T-helper 2 cell treated with Interferon-gamma antibody and Interleukin-4, amounts not matched to agents 100 ng/mL and 5 ng/mL, for 36 hours (primary cell): ENCODE data around the gene FAM171A2. TPM values are rescaled to one million over a fixed set of nuclear protein-coding genes. Genes with fewer than 3 reads are reported as not detected.
"Not testable (repeated sequence)": the region's sequence is repeated elsewhere in the genome, so short reads cannot be mapped to it uniquely, and the experiment has no call there.

Experiments
- intact Hi-C: fragments of 100-400 bp; cut with micrococcal nuclease; formaldehyde crosslinking; loops from one replicate; pipeline ENCODE4 v1.15.1; 2023
- total RNA-seq: library from RNA; stranded (reverse); gene quantifications from 2 replicates; pipeline ENCODE4 v1.2.3, GENCODE V29; 2022

FAM171A2 gene
- total RNA-seq, 1 donor from 2014 or later = 0.34 TPM

DNA sequence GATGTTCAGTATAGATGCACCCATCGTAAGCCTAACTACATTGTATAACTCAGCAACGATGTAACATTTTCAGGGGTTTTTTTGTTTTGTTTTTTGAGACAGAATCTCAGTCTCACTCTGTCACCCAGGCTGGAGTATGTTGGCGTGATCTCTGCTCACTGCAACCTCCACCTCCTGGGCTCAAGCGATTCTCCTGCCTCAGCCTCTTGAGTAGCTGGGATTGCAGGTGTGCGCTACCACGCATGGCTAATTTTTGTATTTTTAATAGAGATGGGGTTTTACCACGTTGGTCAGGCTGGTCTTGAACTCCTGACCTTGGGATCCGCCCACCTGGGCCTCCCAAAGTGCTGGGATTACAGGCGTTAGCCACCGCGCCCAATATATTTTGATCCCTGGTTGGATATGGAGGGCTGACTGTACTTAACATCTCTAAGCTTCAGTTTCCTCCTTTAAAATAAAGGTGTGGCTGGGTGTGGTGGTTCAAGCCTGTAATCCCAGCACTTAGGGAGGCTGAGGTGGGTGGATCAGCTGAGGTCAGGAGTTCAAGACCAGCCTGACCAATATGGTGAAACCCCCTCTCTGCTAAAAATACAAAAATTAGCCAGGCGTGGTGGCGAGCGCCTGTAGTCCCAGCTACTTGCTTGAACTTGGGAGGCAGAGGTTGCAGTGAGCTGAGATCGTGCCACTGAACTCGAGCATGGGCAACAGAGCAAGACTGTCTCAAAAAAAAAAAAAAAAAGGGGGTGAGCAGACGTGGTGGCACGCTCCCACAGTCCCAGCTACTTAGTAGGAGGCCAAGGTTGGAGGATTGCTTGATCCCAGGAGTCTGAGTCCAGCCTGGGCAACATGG, 16.2 kb downstream of the FAM171A2 start:
- intact Hi-C loops = not testable (repeated sequence)

- intact Hi-C loops = no loop called here
Observed at GRCh38 chr17:44346064-44346844, 17.4 kb downstream of the FAM171A2 start.

DNA sequence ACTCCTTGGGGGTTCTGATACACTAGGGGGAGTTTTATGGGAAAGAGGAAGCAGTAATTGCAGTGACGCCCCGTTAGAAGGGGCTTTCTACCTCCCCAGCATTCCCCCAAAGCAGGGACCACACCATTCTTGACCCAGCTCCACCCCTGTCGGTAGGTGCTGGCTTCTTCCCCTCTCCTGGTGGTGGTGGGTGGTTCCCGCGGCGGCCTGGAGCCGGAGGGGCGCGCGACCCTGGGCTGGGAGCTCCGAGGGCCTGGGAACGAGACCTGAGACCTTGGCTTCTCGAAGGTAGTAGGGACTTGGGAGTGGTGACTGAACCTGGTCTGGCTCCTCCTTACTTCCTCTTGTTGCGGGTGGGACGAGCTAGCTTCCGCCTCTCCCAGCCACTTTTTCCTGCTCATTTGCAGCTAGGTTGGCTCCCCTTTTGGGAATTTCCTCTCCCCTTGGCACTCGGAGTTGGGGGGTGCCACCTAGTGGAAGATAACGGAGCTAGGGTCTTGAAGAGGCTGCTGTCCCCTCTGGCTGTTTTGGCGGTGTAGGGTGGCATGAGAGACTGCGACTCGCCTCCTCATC, 18.1 kb downstream of the FAM171A2 start:
- intact Hi-C loops = loop anchor here (1.0 to 2.0 kb wide), 2 partner anchors 15 to 145 kb away; no protein-coding TSS in a partner anchor

GRCh38 chr17:44344939-44345453, 18.7 kb downstream of the FAM171A2 start, which contains the start of gene GRN:
TSS of gene GRN (plus strand) at chr17:44345302. CDS start at chr17:44349165, 3,863 bp downstream.
- intact Hi-C loops = loop anchor here (1.0 to 2.0 kb wide), 2 partner anchors 14 to 145 kb away; no protein-coding TSS in a partner anchor

GRCh38 chr17:44343510-44344209, 20.0 kb downstream of the FAM171A2 start:
- intact Hi-C loops = loop anchor here (2.0 kb wide), 1 partner anchor 13 kb away; no protein-coding TSS in a partner anchor

GRCh38 chr17:44340553-44340952, 23.1 kb downstream of the FAM171A2 start:
- intact Hi-C loops = not testable (repeated sequence)

GRCh38 chr17:44338702-44339101, 25.0 kb downstream of the FAM171A2 start:
- intact Hi-C loops = no loop called here

DNA sequence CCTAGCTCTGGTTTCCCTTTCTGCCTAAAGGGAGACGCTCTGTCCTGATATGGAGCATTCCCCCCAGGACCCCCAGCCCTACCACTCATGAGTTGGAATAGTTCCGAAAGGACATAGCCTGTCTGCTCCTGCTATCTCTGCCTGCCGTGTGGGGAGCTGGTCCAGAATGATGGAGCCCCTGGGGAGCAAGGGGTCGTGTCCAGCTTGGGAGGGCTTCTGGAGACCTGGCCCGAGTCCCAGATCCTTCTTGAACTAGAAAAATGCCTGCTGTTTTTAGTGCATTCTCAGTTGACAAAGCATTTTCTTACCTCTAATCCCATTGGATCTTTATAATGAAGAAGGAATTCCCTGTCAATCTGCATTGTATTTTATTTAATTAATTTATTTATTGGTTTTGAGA, 27.7 kb downstream of the FAM171A2 start:
- intact Hi-C loops = no loop called here

- intact Hi-C loops = no loop called here
Observed at GRCh38 chr17:44335564-44335963, 28.1 kb downstream of the FAM171A2 start.

DNA sequence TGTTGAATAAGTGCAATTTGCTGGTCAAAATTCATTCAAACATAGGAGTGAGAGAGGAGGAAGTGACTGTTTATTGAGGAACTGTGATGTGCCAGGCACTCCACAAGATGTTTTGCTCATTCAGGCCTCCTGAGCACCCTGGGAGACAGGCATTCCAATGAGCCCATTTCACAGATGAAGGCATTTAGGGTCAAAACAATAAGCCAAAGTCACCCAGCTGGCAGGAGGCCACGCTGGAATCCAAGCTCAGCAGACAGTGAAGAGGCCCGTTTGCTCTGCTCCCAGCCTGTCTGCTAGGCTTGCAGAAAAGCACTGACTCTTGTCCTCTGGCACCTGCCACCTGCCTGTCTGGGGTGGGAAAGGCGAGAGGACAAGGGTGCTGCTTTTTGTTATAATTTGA, 28.9 kb downstream of the FAM171A2 start:
- intact Hi-C loops = no loop called here

DNA sequence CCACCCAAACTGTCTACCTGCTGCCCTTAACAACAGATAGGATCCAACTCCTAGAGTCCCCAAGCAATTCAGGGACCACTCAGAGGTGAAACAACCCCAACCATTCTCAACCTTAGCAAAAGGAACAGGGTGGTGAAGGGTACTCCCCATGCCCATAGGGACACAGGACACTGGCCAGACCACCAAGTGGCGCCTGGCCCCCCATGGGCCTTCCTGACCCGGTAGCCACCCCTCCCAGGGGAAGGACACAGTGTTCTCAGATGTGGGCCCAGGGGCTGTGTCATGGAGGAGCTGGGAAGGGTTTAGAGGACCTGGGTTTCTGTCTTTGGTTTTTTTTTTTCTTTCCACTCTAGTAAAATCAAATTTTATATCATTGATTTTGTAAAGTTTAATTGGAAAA, 29.3 kb downstream of the FAM171A2 start:
- intact Hi-C loops = no loop called here

DNA sequence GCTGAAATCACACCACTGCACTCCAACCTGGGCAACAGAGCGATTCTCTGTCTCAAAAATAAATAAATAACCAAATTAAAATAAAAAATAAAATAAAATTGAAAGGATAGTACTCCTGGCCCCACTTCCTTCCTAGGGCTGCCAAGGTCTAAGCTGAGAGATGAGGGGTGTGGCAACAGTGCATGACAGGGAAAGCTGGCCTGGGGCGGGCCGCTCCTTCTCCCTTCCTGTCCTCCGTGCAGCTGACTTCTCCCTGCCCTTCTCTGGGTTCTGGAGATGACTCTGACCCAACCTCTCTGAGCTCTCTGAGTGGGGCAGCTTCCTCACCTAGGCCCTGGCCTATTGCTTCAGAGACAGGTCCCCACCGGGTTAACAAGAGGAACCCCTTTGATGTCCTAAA, 30.3 kb downstream of the FAM171A2 start:
- intact Hi-C loops = no loop called here

GRCh38 chr17:44331249-44331760, 32.3 kb downstream of the FAM171A2 start:
- intact Hi-C loops = loop anchor here (1.0 to 2.0 kb wide), 3 partner anchors 13 to 121 kb away; partner anchors contain the start of gene GRN

DNA sequence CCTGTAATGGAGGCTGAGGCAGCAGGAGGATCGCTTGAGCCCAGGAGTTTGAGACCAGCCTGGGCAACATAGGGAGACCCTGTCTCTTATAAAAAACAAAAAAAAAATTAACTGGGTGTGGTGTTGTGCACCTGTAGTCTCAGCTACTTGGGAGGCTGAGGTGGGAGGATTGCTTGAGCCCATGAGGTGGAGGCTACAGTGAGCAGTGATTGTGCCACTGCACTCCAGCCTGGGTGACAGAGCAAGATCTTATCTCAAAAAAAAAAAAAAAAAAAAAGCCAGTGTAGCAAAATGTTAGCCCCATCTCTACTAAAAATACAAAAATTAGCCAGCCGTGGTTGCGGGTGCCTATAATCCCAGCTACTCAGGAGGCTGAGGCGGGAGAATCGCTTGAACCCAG, 33.4 kb downstream of the FAM171A2 start:
- intact Hi-C loops = loop anchor here (2.0 kb wide), 1 partner anchor 15 kb away; the partner anchor contains the start of gene GRN

DNA sequence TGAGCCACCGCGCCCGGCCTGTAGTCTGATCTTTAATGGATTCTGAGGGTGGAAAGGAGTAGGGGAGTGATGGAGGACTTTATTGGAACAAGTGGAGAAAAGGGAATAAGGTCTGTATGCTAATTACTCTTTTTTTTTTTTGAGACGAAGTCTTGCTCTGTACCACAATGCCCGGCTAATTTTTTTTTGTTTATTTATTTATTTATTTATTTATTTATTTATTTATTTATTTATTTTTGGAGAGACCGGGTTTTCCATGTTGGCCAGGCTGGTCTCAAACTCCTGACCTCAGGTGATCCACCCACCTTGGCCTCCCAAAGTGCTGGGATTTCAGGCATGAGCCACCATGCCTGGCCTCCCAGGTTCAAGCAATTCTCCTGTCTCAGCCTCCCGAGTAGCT, 34.1 kb downstream of the FAM171A2 start:
- intact Hi-C loops = loop anchor here (5.0 kb wide), 2 partner anchors 262 to 1652 kb away; partner anchors contain the start of genes LSM12 and PLEKHH3

DNA sequence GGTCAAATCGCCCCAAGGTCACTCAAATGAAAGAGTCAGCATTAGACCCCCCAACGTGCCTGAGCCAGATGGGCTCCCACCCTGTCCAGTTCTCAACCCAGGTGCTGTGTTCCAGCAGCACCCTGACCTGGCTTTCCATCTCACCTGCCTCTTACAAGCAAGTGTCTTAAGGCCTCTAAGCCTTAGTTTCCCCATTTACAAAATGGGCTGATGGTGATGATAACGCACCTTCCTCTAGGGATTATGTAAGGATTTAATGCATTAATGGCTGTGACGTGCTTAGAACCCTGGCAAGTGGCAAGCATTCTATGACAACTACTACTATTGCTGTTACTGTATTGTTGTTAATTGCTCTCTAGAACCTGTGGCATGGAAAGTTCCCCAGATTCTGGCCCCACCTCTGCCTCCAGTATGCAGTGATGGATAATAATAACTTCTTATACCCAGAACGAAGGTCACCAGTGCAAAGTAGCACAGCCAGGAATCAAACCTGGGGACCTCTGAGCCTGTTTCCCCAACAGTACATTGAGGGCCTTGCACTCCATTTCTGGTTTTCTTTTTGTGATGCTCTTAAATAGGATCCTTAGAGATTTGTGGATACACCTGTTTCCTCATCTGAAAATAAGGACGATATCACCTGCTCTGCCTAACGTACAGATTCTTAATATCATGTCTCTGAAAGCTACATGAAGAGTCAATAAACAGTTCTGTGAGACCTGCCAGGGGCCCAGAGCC, 35.8 kb downstream of the FAM171A2 start:
- intact Hi-C loops = loop anchor here (1.0 to 5.0 kb wide), 3 partner anchors 205 to 1651 kb away; partner anchors contain the start of genes HDAC5, LSM12 and PLEKHH3

- intact Hi-C loops = loop anchor here (1.0 to 5.0 kb wide), 3 partner anchors 204 to 1650 kb away; partner anchors contain the start of genes HDAC5, LSM12 and PLEKHH3
Observed at GRCh38 chr17:44326861-44327444, 36.7 kb downstream of the FAM171A2 start.

DNA sequence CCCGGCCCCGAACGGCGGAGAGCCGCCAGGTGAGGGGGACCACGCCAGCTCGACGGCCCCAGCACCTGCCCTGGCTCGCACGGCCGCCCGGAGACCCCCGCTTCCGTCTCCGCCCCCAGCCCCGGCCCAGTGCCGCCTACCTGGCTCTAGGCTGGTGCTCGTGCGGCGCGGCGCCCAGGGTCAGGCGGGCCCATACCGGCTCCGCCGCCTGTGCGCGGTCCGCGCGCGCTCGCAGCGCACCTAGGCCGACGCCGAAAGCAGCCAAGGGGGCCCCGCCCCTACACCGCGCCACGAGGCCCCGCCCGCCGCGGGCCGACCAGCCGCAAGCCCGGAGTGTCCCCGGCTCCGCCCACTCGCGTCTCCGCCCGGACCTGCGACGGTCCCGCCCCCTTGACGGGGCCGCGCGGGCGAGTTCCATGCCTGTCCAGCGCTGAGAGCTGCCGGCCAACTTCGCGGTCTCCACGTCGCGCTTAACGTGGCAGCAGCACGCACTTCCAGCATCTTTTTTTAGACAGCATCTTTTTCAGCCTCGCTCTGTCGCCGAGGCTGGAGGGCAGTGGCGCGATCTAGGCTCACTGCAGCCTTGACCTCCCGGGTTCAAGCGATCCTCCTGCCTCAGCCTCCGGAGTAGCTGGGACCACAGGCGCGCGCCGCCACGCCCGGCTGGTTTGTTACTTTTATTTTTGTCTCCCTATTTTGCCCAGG, 38.9 kb downstream of the FAM171A2 start, which contains the start of gene SLC25A39:
TSS of gene SLC25A39 (minus strand) at position 253 of the 705 bp plus-strand sequence. CDS start 1,261 bp downstream, outside the sequence.
- intact Hi-C loops = loop anchor here (1.0 to 5.0 kb wide), 6 partner anchors 16 to 1647 kb away; partner anchors contain the start of genes HROB, LSM12, PLEKHH3 and RUNDC3A
